Heart right ventricle (tissue), 16 donors: Measurements from ENCODE around the gene DPF3. TPM values are rescaled to one million over a fixed set of nuclear protein-coding genes. Genes with fewer than 3 reads are reported as not detected.

Experiments used
- ATAC-seq, 8 donors: fragments of 200-7000 bp; cut with Tn5 transposase; one replicate each; pipeline ENCODE4 v1.9.1; 2020; ENCODE audit warnings: mild to moderate bottlenecking in 8 of 8, moderate library complexity in 8 of 8, moderate number of reproducible peaks in 1 of 8
- DNase-seq, 2 donors: peaks; one replicate each; pipeline ENCODE4 v3.0.0-alpha.2; 2020
- H3K27ac ChIP-seq, 10 donors: fragments of 200-600 bp; sonication (generic) in 2 of 10; one replicate each; pipeline versions ENCODE4 v1.5.0 to v1.8.0; 2020 to 2022; ENCODE audit warnings: mild to moderate bottlenecking in 3 of 10
- H3K27me3 ChIP-seq, 7 donors: fragments of 200-600 bp; one replicate each; pipeline ENCODE4 v1.8.0; 2021 to 2022; ENCODE audit warnings: mild to moderate bottlenecking in 2 of 7
- H3K36me3 ChIP-seq, 9 donors: fragments of 200-600 bp; sonication (generic) in 1 of 9; one replicate each; pipeline versions ENCODE4 v1.5.0 to v1.8.0; 2020 to 2022; ENCODE audit warnings: mild to moderate bottlenecking in 2 of 9
- H3K4me1 ChIP-seq, 9 donors: fragments of 200-600 bp; sonication (generic) in 1 of 9; one replicate each; pipeline versions ENCODE4 v1.5.0 to v1.8.0; 2020 to 2022; ENCODE audit warnings: mild to moderate bottlenecking in 4 of 9
- H3K4me3 ChIP-seq, 10 donors: fragments of 200-600 bp; sonication (generic) in 2 of 10; one replicate each; pipeline versions ENCODE4 v1.5.0 to v1.8.0; 2020 to 2022; ENCODE audit warnings: mild to moderate bottlenecking in 7 of 10, moderate library complexity in 2 of 10
- H3K9me3 ChIP-seq, 11 donors: fragments of 200-600 bp in 10 of 11; sonication (generic) in 2 of 11; one replicate each; pipeline versions ENCODE4 v1.5.0 to v1.8.0; 2013 to 2022; ENCODE audit warnings: mild to moderate bottlenecking in 2 of 11, control low read depth in 1 of 11, moderate library complexity in 1 of 11
- CTCF ChIP-seq, 9 donors: fragments of 200-600 bp; sonication (generic) in 2 of 9; IDR thresholded peaks; one replicate each; pipeline versions ENCODE4 v1.5.0 to v1.8.0; 2021 to 2022; ENCODE audit warnings: antibody characterized with exemption in 9 of 9, mild to moderate bottlenecking in 5 of 9, moderate library complexity in 1 of 9
- WGBS, 2 donors: extraction: QIAGEN DNeasy Blood & Tissue Kit; methylation state at CpG; one replicate each; pipeline ENCODE4 v1.1.7; 2013; ENCODE audit warnings: inconsistent platforms in 1 of 2; 5-methylcytosine and 5-hydroxymethylcytosine counted together
- intact Hi-C, 10 donors: fragments of 100-400 bp; cut with DNase I; formaldehyde crosslinking; loops; one replicate each; pipeline versions ENCODE4 v1.11.1 to v1.14.2; 2022
- polyA plus RNA-seq, 2 donors: library from polyadenylated mRNA; stranded (reverse); fragments of 200-250 nt; gene quantifications; one replicate each; pipeline ENCODE4 v1.2.3, GENCODE V29; 2013
- total RNA-seq, 10 donors: library from RNA; stranded (reverse); fragmentation: NEBNext Ultra II Directional in 3 of 10; extraction: Animal tissue kit (Norgen Biotek cat#: 25700) in 3 of 10; gene quantifications; one replicate each; pipeline versions ENCODE4 v1.2.1 to v1.2.4, GENCODE V29; 2021 to 2023
- donor health status: Arrhythmogenic right ventricular cardiomyopathy.
- donor health status: ischemic (EF 13 %, LVEDD 7.1; RV severe dilation, severe dysfunction).
- donor health status: healthy with polysubstance abuse.
- donor health status: DM: no; HTN: yes; CAD: no.
- donor health status: DM: no; HTN: no; CAD: no.
- donor health status: ischemic (EF 25% LVEDD 6.9; RV normal size, moderate dysfunction).
- donor health status: ischemic (EF 25% LVEDD 5.7; RV mildly dilated, moderate dysfunction).
- donor health status: healthy.
- donor health status: DM: yes; HTN: yes; CAD: no.
- donor health status: Ischemic cardiomyopathy.
- donor health status: ischemic (EF 35%, LVEDD 5.7; RV mildly dilated, moderate dysfunction).
- donor health status: nonischemic (EF 11% LVEDD 7.7; RV severe dilation, severe dysfunction).
- donor health status: DM: yes; HTN: yes; CAD: no.
- donor health status: PGD.
- donor health status: ischemic (EF 29% LVEDD 5.4; RV normal size, mild dysfunction).
- donor health status: nonischemic (EF 23%, LVEDD 6.1; RV moderate dilation, normal function).

Gene DPF3
- total and polyA plus RNA-seq, 12 donors: 3.8 to 52.3 (median 35.6) TPM

GRCh38 chr14:72600551-72601330 is 293.2 kb downstream of the DPF3 start:
- TF ChIP-seq CTCF (IDR thresholded peaks at IDR 0.05): no peak
- 59 to 70% methylated on average over 9 of the region's 9 CpGs for WGBS, 2 donors
- ATAC-seq: peak in 3 of 8 donors; percentile 20 to 54 (median 47)
- no peak overlapping the region for H3K27ac ChIP-seq
- H3K4me1 ChIP-seq: no peaks in the 10 kb centered on the region
- no peak overlapping the region for H3K4me3 ChIP-seq
- no peak for DNase-seq
- H3K36me3 ChIP-seq: no peaks in the 10 kb centered on the region
- peaks cover 0 to 18% (median 0%) of the 10 kb centered on the region in 7 donors for H3K27me3 ChIP-seq
- no peaks in the 10 kb centered on the region for H3K9me3 ChIP-seq
- intact Hi-C loops: no loop called here

- Histone ChIP-seq H3K36me3 (no peaks in the 10 kb centered on the region), H3K27ac (no peak overlapping the region), H3K4me3 (no peak overlapping the region), H3K4me1 (peaks cover 0 to 2% (median 0%) of the 10 kb centered on the region in 9 donors), H3K9me3 (no peaks in the 10 kb centered on the region), H3K27me3 (peaks cover 0 to 18% (median 0%) of the 10 kb centered on the region in 7 donors)
- ATAC-seq: peak in 2 of 8 donors; percentile 24 to 41
- DNase-seq: no peak
- intact Hi-C loops: no loop called here
- no peak for TF ChIP-seq CTCF (IDR thresholded peaks at IDR 0.05)
- 72 to 80% methylated on average over 16 of the region's 16 CpGs for WGBS, 2 donors
Measured at GRCh38 chr14:72599579-72600470, 294.1 kb downstream of the DPF3 start.

GRCh38 chr14:72598306-72598705 is 295.6 kb downstream of the DPF3 start:
- no peaks in the 10 kb centered on the region for H3K9me3 ChIP-seq
- no peak overlapping the region for H3K4me3 ChIP-seq
- no peaks in the 10 kb centered on the region for H3K36me3 ChIP-seq
- intact Hi-C loops: no loop called here
- DNase-seq: no peak
- no peak overlapping the region for H3K27ac ChIP-seq
- H3K4me1 ChIP-seq: peaks cover 0 to 4% (median 0%) of the 10 kb centered on the region in 9 donors
- WGBS, 2 donors: 94 to 97% methylated on average over 5 of the region's 5 CpGs
- TF ChIP-seq CTCF (IDR thresholded peaks at IDR 0.05): no peak
- peak in 1 of 8 donors; percentile 10 for ATAC-seq
- peaks cover 0 to 18% (median 0%) of the 10 kb centered on the region in 7 donors for H3K27me3 ChIP-seq
